GM13976 (cell line): Measurements from ENCODE around the gene MTHFSD.
A peak's percentile ranks its signal among the peaks of the same experiment; 100 is the strongest.

Experiments used
- DNase-seq: peaks from one replicate; pipeline ENCODE4 v3.0.0; 2012; ENCODE audit warnings: low spot score
- CTCF ChIP-seq: IDR thresholded peaks from 2 replicates; pipeline ENCODE4 v1.5.1; 2012; ENCODE audit warnings: borderline replicate concordance, mild to moderate bottlenecking; ENCODE audit not compliant: insufficient read depth; ENCODE audit errors: extremely low read depth, missing control alignments, control extremely low read depth
- in situ Hi-C: fragments of 300-500 bp; cut with MboI; formaldehyde crosslinking; loops from one replicate; pipeline ENCODE4 v1.12.0; 2022; ENCODE audit warnings: low sequenced_read_pairs, mixed read lengths, inconsistent platforms; ENCODE audit not compliant: unreplicated experiment

MTHFSD gene

DNA sequence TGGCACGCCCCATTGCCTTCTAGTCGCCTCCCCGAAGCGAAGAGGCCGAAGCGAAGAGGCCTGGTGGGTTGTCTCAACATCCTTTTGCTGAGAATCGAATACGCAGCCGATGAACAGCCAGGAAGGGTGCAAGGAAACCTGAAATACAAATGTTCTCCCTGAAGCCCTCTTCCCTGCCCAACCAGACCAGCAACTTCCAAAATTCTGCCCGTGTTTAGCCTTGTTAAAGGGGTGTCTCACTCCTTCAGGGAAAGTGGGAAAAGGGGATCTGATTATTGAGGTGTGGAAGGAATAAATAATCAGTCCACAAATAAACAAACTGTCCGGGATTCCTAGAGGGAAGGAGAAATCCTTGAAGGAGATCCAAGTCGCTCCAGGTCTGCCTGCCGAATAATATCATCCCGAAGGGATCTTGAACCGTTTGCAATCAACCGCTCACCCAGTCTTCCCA lies 10.2 kb upstream of the MTHFSD start:
- TF ChIP-seq CTCF = no peak
- in situ Hi-C loops = loop anchor here (10.0 to 25.0 kb wide), 2 partner anchors 490 to 722 kb away; no protein-coding TSS in a partner anchor
- no peak for DNase-seq

DNA sequence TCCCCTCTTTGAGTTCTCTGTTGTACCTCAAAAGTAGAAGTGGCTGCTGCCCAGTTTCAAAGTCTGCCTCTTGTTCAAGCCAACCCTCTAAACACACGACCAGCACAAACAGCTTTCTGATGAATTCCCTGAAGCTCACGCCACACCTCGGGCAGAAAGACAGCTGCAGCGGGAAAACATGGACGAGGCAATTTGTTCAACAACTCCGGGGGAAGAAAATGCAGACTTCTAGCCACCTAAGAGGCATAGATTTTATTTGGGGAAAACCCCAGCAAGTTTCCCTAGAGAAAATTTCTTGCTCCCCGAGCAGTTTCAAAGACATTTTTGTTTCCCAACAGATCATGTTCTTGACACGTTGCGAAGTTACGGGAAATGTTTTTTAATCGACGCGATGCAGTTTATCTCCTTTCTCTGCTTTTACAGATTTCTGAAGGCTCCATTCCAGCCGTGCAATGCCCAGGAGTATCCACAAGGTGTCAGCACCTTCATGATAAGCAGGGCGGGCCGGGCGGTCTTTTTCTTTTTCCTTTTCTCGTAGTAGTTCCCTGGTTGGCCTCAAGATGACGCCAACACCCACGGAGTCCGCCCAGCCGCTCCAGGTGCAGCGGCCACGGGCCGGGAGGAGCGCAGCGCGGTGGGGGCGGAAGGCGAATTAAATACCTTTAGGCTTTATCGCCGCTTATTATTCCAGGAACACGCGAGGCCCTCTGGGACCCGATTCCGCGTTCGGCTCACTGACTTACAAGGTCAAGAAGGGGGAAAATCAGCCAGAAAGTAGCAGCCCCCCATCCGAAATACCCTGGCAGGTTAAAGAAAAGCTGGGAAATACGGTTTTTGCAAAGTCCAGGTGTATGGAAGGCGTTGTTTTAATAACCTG lies 8.7 kb upstream of the MTHFSD start:
- peak; percentile 91 for DNase-seq
- in situ Hi-C loops = loop anchor here (10.0 to 25.0 kb wide), 2 partner anchors 491 to 724 kb away; no protein-coding TSS in a partner anchor
- TF ChIP-seq CTCF = peak; percentile 97

- in situ Hi-C loops = loop anchor here (10.0 to 25.0 kb wide), 2 partner anchors 492 to 725 kb away; no protein-coding TSS in a partner anchor
- no peak for TF ChIP-seq CTCF
- no peak for DNase-seq
Observed at GRCh38 chr16:86562356-86562755, 7.3 kb upstream of the MTHFSD start.

- no peak for TF ChIP-seq CTCF
- no peak for DNase-seq
- in situ Hi-C loops = loop anchor here (10.0 to 25.0 kb wide), 2 partner anchors 495 to 727 kb away; no protein-coding TSS in a partner anchor
Observed at GRCh38 chr16:86559802-86560305, 4.8 kb upstream of the MTHFSD start.

- TF ChIP-seq CTCF = no peak
- in situ Hi-C loops = loop anchor here (25.0 kb wide), 1 partner anchor 729 kb away; no protein-coding TSS in a partner anchor
- no peak for DNase-seq
Observed at GRCh38 chr16:86558355-86559193, 3.5 kb upstream of the MTHFSD start.

DNA sequence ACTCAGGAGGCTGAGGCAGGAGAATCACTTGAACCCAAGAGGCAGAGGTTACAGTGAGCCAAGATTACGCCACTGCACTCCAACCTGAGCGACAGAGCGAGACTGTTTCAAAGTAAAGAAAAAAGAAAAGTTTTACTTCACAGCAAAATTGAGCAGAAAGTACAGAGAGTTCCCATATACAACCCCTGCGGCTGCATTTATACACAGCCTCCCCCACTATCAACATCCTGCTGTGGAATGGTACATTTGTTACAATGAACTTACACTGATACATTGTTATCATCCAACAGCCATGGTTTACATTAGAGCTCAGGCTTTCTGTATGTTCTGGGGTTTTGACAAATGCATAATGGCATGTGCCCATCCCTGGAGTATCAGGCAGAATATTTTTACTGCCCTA lies 2.6 kb upstream of the MTHFSD start:
- TF ChIP-seq CTCF = no peak
- in situ Hi-C loops = loop anchor here (25.0 kb wide), 1 partner anchor 730 kb away; no protein-coding TSS in a partner anchor
- no peak for DNase-seq
